GM19397 (cell line): ENCODE results near the gene GTF2A2.
"Not testable (repeated sequence)": the region's sequence is repeated elsewhere in the genome, so short reads cannot be mapped to it uniquely, and the experiment has no call there.

Experiments
- ATAC-seq: cut with Tn5 transposase; IDR thresholded peaks from one replicate; pipeline ENCODE4 v1.9.1; 2021; ENCODE audit warnings: mild to moderate bottlenecking, moderate library complexity; ENCODE audit not compliant: unreplicated experiment

GTF2A2 gene

DNA sequence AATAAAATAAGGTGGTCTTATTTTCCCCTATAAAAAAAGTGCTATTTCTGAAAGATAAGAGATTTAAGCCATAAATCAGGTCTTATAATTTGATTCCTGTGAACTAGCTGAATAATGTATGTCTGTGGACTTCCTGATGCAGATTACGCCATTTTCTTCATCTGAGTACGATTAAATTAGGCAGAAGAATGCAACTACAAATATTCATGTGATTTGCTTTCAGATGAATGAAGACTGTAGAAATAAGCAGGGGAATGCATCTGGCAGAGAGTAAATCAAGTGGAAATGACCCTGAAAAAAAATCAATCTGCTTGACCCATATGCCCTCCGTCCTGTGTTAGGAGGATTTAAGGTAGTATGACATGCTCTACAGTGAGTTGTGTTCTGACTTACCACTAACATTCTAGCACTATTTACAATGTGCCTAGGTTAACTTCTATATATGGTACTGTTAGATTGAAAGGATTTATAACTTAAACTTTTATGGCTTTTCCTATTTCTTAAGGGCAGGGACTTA is 17.1 kb upstream of the GTF2A2 start:
- no peak for ATAC-seq

DNA sequence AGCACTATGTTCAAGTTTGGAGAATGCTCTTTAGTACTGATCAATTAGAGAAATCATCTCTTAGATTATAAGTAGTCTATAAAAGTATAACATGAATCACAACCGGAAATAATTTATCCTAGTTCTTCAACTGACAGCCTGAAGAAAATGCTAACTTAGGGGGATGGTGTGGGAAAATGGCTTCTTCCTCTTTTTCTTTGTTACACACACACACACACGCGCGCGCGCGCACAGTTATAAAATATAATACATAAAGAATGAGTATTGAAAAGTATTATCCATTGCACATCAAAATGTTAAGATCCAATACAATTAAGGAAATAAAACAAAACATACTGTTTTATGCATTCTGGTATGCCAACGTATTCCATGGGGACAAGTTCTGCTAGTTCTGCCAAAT is 11.2 kb upstream of the GTF2A2 start:
- ATAC-seq, result no peak

DNA sequence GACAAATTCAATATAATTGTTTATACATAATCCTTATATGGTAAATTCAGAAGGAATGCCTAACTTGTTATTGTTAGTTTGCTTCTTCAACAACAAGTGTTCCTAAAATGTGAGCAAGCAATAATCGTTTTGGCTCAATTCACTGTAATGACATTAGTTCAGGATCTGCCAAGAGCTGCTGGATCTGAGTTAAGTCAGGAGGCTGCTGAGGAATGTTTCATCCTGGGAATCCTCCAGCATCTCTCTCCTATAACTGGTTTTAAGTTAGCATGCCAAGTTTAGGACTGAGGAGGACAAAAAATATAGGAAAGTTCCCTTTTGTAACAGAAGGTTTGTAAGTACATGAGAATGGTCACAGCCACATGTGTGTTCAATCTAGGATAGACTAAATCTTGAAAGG is 4.9 kb upstream of the GTF2A2 start:
- no peak for ATAC-seq

DNA sequence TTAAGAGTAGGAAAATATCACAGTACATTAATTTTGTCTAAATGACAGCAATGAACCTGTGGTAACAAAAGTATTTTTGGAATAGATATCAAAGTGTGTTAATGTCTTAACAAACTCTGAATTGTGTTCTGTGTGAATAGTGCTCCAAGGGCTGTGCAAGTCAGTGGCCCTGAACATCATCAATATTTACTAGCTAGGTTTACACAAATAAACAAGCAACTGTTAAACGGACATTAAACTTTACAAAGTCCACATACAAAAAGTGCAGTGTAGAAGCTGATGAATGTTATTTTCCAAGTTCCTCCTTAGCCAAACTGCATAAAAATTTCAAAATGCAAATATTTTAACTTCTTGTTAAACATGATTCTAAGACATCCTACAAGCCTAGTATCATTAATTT is 2.1 kb upstream of the GTF2A2 start:
- ATAC-seq, result no peak

DNA sequence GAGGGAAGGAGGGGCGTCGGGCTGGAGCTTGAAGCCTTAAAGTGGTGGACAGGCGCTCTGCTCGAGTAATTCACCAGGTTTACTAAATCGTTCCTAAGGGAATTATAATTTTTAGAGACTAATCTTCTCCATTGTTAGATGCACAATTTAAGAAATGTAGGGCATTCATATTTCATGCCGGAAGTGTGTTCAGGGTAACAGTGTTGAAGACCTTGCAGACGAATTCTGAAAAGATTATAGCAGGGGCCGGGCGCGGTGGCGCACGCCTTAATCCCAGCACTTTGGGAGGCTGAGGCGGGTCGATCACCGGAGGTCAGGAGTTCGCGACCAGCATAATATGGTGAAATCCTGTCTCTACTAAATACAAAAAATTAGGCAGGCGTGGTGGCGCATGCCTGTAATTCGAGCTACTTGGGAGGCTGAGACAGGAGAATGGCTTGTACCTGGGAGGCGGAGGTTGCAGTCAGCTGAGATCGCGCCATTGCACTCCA is 365 bp upstream of the GTF2A2 start:
- peak; percentile 6 for ATAC-seq

DNA sequence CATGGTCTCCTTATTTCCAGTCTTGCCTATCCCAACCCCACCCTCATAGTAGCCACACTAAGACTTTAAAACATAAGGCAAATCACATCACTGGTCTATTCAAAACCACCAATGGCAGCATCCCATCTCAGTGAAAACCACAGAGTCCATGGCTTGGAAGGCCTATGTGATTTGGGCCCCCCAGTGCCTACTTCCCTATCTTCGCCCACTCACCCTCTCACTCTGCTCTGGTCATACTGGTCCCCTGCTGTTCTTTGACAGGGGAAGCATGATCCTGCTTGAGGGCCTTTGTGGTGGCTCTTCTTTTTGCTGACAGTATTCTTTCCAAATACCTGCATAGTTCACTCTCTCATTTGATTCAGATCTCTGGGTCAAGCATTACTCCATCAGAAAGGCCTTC is 3.3 kb downstream of the GTF2A2 start:
- ATAC-seq, result no peak

DNA sequence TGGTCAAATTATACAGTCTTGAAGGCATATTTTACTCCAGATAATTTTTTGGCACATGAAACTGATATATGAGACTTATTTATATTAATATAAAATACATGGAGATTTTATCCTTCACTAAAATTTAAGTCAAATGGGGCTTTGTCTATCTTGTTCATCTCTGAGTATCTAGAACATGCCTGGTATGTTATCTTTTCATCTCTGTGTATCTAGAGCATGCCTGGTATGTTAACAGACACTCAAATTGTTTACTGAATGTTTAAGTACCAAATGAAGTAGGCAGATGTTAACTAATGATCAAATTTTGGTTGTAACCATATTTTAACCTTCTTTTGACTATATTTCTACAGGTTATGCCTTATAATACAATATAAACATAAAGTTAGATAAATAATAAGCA is 7.7 kb downstream of the GTF2A2 start:
- ATAC-seq, result no peak

DNA sequence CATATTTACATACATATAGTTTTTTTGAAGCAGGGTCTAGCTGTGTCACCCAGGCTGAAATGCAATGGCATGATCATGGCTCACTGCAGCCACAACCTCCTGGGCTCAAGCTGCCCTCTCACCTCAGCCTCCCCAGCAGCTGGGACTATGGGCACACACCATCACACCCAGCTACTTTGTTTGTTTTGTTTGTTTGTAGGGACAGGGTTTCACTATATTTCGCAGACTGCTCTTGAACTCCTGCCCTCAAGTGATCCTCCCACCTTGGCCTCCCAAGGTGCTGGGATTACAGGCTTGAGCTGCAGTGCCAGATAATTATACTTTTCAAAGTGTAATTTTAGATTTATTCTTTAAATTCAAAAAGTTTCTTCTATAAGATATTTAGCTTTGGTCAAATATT is 10.2 kb downstream of the GTF2A2 start:
- ATAC-seq, result no peak

DNA sequence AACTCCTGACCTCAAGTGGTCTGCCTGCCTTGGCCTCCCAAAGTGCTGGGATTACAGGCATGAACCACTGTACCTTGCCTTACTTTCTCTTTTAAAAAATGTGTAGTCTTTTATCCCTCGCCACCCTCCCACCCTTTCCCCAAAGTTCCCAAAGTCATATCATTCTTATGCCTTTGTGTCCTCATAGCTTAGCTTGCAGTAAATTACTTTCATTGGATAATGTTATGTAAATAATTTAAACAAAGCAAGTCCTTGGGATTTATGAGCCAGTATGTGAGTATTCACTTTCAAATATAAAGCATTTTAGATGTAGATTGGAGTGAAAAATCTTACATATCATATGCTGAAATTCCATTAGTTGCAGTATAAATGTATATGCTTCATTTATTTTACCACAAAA is 11.0 kb downstream of the GTF2A2 start:
- ATAC-seq, result no peak

DNA sequence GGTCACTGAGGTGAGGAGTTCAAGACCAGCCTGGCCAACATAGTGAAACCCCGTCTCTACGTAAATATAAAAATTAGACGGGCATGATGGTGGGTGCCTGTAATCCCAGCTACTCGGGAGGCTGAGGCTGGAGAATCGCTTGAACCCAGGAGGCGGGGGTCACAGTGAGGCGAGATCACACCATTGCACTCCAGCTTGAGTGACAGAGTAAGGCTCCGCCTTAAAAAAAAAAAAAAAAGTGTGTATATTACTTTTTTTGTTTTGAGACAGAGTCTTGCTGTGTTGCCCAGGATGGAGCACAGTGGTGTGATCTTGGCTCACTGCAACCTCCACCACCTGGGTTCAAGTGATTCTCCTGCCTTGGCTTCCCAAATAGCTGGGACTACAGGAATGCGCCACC is 11.5 kb downstream of the GTF2A2 start:
- not testable (repeated sequence) for ATAC-seq

DNA sequence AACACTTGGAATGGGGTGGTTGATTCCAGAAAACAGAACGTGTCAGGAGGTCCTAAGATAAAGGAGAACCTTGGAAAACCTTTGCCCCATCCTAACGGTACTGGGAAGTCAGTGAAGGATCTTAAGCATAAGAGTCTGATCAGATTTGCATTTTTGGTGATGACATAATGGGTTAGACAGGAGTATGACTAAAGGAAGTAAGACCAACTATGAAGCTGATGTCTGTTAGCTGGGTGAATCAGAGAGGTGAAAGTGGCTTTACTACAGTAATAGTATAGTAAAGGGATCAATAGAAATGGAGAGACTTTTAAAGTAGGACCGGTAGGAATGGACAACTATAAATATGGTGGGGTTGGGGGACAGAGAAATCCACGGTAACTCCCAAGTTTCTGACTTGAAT is 12.6 kb downstream of the GTF2A2 start:
- no peak for ATAC-seq

DNA sequence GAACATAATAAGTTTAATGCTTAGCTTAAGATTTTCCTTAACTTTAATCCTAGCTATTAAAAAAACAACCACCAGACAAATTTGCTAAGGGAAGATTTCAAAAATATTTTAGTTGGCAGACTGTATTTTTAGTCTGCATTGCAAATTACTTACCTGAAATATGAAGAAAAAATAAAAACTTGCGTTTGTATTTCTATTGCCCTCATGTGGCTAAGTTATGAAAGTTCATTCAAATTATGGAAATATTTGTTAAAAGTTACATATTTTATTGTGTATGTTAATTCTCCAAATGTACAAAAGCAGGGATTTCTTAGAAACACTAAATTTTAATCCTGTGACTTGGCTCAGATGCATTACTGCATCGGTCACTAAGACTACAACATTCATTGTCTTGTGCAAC is 15.0 kb downstream of the GTF2A2 start:
- no peak for ATAC-seq

DNA sequence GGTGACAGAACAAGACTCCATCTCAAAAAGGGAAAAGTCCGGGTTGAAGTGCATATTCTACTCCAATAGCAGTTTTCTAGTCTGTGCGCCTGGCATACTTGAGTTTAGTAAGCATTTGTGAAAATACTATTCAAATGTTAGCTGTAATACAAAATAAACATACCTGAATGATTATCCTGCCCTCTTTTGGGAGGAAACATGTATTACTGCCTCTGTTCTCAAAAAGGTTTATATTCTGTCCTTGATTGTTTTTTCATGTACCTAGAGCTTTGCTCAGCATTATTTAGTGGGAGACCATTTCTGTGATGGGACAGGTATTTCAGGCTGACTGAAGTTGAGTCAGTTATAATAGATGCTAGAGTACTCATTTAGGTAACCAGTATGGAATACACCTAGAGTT is 19.8 kb downstream of the GTF2A2 start:
- not testable (repeated sequence) for ATAC-seq

DNA sequence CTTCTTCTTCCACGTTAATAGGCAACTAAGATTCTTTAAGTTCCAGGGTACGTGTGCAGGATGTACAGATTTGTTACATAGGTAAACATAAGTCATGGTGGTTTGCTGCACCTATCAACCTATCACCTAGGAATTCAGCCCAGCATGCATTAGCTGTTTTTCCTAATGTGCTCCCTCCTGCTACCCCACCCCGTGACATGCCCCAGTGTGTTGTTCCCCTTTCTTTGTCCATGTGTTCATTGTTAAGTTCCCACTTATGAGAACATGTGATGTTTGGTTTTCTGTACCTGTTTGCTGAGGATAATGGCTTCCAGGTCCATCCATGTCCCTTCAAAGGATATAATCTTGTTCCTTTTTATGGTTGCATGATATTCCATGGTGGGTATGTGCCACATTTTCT is 21.1 kb downstream of the GTF2A2 start:
- ATAC-seq, result no peak

DNA sequence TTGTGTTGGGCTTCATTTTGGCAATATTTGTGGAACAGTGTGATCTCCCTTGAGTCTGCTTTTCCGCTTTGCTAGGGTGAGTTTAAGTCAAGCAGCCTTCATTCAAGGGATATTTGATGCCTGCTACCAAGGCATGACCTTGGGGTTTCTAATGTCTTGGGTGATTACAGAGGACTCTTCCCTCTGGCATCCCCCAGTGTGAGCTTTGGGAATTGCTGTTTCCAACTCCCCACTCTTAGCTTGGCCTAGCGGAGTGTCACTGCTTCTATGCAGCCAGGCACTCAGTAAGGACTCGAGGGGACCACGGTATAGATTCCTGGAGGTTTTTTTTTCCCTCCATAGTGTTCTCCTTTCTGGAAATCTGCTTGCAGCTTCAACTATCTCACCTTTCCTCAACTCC is 24.6 kb downstream of the GTF2A2 start:
- no peak for ATAC-seq

DNA sequence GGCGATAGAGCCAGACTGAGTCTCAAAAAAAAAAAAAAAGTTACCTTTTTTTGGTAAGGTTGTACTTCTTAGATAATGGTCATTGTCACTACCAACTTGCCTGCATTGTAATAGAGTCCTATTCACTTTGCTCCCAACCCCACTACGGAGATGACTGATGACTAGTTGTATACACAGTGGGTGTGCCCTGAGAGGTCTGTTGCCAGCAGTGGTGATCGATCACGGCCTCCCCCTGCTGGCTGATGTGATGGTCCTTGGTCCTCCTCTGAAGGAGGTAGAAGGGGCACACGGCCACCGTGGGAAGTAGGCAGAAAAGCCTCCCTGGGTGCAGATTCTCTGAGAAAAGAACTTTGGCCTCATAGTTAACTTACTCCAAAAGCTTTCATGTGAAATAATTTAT is 35.0 kb downstream of the GTF2A2 start:
- peak; percentile 61 for ATAC-seq

DNA sequence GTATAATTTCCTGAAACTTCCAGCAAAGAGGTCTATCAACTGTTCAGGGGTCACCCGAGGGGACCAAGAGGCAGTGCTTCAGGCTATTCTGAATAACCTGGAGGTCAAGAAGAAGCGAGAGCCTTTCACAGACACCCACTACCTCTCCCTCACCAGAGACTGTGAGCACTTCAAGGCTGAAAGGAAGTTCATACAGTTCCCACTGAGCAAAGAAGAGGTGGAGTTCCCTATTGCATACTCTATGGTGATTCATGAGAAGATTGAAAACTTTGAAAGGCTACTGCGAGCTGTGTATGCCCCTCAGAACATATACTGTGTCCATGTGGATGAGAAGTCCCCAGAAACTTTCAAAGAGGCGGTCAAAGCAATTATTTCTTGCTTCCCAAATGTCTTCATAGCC is 38.9 kb downstream of the GTF2A2 start:
- ATAC-seq, result no peak

DNA sequence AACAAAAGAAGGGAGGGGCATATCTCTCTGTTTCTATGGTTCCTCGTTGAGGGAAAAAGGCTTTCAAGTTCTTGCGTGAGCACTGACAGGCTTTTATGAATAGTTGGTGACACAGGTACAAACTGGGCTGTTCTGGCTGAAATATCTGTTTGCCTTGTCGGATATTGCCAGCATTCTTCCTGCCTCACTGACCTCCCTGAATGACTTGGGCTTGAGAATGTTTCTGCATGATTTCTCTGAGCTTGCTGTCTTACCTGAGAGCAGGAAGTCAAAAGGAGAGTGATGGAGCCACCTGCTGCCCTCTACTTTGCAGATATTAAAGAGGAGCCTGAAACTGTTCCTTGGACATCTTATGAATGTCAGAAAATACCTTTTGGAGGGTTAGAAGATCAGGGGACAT is 40.9 kb downstream of the GTF2A2 start:
- ATAC-seq, result no peak

DNA sequence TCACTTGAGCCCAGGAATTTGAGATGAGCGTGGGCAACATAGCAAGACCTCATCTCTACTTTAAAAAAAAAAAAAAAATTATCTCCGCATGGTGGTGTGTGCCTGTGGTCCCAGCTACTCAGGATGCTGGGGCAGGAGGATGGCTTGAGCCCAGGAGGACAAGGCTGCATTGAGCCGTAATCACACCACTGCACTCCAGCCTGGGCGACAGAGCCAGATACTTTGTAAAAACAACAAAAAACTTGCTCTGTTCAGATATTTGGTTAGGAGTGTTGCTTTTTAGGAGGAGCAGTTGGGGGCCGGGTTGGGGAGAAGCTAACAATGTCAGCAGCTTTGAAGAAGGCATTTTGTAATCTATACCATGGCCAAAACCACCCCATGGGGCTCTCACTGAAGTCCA is 41.7 kb downstream of the GTF2A2 start:
- no peak for ATAC-seq

DNA sequence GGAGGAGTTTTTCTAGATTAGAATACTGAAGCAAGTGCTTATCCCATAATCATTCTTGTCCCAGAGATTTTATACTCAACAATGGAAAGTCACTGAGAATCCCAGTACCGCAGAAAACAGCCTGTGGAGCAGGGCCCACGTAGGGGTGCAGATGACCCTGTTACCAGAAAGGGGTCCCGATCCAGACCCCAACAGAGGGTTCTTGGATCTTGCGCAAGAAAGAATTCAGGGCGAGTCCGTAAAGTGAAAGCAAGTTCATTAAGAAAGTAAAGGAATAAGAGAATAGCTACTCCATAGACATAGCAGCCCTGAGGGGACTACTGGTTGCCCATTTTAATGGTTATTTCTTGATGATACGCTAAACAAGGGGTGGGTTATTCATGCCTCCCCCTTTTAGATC is 43.2 kb downstream of the GTF2A2 start:
- ATAC-seq, result no peak

DNA sequence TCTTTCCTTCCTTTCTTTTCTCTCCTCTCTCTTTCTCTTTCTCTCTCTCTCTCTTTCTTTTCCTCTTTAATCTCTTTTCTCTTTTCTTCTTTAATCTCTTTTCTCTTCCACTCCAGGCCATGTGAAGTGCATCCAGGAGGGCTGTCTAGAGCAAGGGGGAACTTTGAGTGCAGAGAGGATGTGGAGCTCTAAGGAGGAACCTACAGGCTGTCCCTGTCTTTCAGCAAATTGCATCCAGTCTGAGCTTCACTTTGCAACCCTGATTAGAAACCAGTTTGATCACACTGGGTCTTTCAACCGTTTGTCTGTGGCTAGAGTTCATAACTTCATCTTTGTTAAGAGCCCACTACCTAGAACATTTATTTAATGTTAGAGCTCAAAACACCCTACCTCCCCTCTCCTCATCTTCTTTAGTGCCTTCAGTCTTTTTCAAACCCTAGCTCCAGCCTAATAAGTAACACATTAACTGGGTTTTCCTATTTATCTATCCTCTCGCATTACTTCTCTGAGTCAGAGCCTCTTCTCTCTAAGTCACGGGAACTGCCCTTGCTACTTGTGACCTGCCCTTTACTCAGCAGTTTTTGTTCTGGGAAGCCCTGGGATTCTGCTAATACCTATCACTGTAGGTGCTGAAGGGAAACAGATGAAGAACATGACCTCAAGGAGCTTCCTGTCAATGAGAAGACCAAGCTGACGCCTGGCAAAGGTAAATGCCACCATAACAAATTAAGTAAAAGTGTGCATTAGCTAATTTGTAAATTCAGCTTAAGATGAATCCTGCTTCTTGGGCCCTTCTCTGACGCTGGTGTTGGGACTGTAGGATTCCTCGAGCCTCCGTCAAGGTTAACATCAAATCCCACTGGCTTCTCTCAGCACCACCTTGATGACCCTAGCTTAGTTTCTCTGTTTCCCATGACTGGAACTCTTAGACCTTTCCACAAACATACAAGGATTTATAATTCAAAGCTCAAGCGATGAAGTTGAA is 45.7 kb downstream of the GTF2A2 start, which contains the start of gene GCNT3:
Gene GCNT3 (plus strand): TSS at position 508 of the 985 bp plus-strand sequence. CDS start 6,456 bp downstream, outside the sequence.
- no peak for ATAC-seq
